Retinal pigment epithelial cell (primary cell): ENCODE measurements around the gene CROCC2.

Source experiments
- DNase-seq: peaks from one replicate; pipeline ENCODE4 v3.0.0-alpha.2; 2010; ENCODE audit warnings: low read depth
- H3K4me3 ChIP-seq: 2 replicates; pipeline ENCODE4 v1.5.1; 2011; ENCODE audit warnings: mild to moderate bottlenecking, low read length, control low read depth, moderate library complexity
- TF ChIP-seq, protein P1 (sequence below): conservative IDR thresholded peaks from 2 replicates; pipeline ENCODE4 v1.5.1; 2011; ENCODE audit warnings: low read depth, low read length, control low read depth, inconsistent platforms

Gene CROCC2

DNA sequence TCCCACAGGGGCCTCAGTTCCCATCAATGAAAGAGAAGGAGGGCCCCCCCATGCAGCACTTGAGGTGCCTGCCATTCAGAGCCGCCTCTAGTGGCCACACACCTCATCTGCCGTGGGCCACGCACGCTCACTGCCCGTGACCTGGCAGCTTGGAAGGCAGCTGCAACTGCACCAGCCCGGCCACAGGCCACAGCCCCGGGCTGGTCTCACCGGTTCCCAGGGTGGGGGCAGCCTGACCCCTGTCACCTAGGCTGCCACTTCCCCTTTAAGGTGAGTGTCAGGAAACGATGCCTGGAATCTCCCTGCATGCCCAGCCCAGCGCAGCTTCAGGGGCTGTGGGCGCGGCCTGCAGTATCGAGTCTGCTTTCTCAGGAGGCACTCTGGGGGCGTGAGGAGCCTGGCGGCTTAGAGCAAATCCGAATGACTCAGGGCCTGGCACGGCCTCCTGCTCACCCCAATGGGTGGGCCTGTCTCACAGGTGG lies 12.7 kb upstream of the CROCC2 start:
- TF ChIP-seq, protein P1, sequence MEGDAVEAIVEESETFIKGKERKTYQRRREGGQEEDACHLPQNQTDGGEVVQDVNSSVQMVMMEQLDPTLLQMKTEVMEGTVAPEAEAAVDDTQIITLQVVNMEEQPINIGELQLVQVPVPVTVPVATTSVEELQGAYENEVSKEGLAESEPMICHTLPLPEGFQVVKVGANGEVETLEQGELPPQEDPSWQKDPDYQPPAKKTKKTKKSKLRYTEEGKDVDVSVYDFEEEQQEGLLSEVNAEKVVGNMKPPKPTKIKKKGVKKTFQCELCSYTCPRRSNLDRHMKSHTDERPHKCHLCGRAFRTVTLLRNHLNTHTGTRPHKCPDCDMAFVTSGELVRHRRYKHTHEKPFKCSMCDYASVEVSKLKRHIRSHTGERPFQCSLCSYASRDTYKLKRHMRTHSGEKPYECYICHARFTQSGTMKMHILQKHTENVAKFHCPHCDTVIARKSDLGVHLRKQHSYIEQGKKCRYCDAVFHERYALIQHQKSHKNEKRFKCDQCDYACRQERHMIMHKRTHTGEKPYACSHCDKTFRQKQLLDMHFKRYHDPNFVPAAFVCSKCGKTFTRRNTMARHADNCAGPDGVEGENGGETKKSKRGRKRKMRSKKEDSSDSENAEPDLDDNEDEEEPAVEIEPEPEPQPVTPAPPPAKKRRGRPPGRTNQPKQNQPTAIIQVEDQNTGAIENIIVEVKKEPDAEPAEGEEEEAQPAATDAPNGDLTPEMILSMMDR, result peak; percentile 22
- H3K4me3 ChIP-seq, result no peak overlapping the region
- peak; percentile 67 for DNase-seq

DNA sequence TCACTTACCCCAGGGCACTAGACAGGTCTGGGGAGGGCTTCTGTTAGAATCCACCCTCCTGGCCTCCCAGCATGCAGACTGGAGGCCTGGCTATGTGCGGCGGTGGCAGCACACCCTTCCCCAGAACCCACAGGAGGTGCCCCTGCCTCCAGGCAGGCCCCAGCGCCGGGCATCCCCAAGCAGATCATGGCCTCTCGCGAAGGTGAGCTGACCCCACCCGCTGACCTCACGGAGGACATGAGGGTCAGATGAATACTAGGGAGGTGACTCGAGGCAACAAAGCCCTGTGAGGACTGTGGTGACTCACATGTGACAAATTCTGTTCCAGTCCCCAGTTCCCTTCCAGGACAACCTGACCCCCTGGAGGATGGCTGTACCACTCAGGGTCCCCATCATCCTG lies 12.1 kb upstream of the CROCC2 start:
- TF ChIP-seq, protein P1, result no peak
- no peak overlapping the region for H3K4me3 ChIP-seq
- DNase-seq, result no peak

DNA sequence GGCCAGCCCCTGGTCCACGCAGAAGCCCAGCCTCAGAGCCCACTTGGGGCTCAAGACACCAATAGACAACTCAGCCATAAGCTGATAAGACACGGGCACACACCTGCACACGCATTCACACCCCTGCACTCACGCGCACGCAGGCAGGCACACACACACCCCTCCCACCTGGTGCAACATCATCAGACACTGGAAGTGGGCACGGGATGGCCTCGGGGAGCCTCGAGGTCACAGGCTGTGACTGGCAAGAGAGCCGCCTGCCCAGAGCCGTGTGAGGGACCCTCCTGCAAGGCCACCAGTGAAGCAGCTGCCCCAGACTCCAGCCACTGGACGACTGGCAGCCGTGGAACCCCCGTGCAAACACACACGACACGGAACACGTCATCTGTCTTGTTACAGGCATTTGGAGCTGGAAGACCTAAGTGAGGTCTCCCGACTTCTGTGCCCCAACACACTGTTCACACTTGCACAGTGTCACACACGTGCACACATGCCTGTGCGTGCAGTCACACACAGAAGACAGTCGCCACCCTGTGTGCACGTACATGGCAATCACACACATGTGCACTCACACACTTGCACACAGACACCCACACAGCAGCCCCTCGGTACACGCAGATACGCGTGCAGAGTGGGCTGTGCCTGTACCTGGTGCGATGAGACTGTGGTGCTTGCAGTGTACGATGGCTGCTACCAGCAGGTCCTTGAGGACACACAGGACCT lies 11.1 kb upstream of the CROCC2 start:
- no peak overlapping the region for H3K4me3 ChIP-seq
- TF ChIP-seq, protein P1, result no peak
- no peak for DNase-seq

DNA sequence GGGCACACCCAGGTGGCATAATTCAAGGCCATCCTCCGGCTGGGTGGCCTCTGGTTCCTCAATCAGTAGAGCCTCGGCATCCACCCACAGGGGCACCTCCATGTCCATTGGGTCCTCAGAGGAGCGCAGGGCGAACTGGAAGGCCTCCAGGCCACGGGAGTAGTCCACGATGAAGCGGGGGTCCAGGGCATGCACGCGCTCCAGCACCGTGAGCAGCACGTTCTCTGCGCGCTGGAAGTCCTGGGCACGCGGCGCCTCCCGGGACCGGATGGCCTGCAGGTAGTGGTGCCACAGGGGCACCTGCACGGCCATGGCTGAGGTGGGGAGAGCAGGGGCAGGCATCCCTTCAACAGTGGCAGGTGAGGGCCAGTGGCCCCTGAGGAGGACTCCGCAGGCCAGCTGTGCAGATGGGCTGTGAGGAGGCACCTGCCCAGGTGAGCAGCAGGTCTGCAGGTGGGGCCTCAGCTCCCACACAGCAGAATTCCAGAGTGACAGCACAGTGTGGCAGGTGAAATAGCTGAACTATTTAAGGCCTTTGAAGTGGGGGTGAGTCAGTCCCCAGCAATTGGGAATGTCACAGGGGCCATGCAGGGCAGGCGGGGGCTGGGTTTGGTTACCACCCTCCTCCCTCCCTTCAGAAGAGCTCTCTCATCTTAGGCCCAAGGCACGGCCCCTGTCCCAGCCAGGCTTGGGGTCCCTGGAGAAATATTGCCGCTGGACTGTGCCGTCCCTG lies 10.3 kb upstream of the CROCC2 start, which contains the start of gene MAB21L4:
Gene MAB21L4, minus strand, starts transcription at position 501 of the 733 bp plus-strand sequence. Its CDS starts 159 bp downstream, at position 342.
- H3K4me3 ChIP-seq, result no peak within 1 kb of the TSS
- DNase-seq, result no peak
- TF ChIP-seq, protein P1, result no peak

DNA sequence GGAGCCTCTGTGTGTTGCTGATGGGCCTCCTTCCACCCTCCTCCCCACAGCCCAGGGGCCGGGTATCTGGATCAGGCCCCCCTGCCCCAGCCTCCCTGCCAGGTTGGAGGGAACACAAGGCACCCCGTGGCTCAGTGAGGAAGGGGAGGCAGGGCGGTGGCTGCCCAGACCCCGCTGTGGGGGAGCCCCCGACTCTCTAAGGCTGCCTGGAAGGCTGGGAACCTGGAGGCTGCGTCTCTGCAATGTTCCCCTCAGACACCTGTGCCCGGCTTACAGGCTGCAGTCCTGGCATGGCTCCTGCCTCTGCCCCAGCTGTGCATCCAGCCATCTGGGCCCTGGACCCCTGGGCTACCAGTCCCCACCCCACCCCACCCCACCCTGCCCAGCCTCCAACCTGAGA lies 9.7 kb upstream of the CROCC2 start:
- H3K4me3 ChIP-seq, result no peak overlapping the region
- TF ChIP-seq, protein P1, result no peak
- no peak for DNase-seq

DNA sequence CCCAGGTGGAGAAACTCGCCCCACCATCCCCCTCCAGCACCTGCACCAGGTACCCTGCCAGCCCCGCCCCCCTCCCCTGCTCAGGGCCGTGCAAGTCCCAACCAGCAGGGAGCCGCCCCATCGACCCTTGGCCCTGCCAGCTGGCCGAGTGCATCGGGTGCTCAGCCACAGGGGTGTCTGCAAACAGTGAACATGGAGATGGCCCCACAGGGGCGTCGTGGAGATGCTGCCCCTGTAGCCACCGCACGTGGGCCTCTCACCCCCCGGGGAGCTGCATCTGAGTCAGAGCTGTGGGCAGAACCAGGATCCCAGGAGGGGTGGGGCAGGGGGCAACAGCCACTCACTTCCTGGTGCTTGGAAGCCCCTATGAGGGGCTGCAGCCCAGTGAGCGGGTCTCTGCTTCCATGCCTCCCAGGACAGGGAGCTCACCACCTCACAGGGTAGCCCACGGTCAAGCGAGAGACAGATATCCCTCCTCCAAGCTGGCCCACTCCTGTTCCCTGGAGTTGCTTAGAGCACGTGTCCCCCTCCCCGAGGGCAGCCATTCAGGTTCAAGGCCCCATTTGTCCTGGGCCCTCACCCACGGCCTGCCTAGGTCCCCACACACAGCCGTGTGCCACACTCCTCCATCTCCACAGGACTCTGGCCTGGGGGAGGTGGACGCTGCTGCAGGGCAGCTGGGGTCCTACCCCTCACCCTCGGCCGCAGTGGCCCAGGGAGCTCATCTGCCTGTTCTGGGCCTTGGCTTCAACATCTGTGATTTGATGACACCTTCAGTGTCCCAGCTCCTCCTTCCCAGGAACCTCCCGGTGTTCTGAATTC lies 9.1 kb upstream of the CROCC2 start:
- H3K4me3 ChIP-seq, result no peak overlapping the region
- no peak for DNase-seq
- TF ChIP-seq, protein P1, result no peak
